GM18519 (cell line): ENCODE data around the gene C11orf52.
"Not testable (repeated sequence)": the region's sequence is repeated elsewhere in the genome, so short reads cannot be mapped to it uniquely, and the experiment has no call there.

Source experiments
- ATAC-seq: cut with Tn5 transposase; IDR thresholded peaks from one replicate; pipeline ENCODE4 v1.9.1; 2021; ENCODE audit warnings: mild to moderate bottlenecking, moderate library complexity; ENCODE audit not compliant: unreplicated experiment, low FRiP score

Gene C11orf52

DNA sequence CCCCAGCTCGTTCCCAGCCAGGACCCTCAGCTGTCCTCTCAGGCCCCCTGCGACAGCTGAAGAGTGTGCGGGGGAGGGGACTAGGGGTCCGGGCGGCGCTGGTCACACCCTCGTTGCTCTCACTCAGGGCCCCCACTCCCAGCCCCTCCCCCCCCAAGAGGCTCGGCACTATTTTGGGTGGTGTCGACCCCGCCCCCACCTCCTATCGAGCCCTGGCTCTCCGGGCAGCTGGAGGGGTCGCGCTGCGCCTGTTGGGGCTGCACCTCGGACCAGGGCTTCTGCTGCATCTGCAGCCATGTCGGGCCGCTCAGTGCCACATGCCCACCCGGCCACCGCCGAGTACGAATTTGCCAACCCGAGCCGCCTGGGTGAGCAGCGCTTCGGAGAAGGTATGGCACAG lies 6.2 kb upstream of the C11orf52 start, which contains the start of gene HSPB2:
Gene HSPB2, plus strand, starts transcription at position 200 of the 400 bp plus-strand sequence. Its CDS starts 96 bp downstream, at position 296.
- ATAC-seq = no peak

DNA sequence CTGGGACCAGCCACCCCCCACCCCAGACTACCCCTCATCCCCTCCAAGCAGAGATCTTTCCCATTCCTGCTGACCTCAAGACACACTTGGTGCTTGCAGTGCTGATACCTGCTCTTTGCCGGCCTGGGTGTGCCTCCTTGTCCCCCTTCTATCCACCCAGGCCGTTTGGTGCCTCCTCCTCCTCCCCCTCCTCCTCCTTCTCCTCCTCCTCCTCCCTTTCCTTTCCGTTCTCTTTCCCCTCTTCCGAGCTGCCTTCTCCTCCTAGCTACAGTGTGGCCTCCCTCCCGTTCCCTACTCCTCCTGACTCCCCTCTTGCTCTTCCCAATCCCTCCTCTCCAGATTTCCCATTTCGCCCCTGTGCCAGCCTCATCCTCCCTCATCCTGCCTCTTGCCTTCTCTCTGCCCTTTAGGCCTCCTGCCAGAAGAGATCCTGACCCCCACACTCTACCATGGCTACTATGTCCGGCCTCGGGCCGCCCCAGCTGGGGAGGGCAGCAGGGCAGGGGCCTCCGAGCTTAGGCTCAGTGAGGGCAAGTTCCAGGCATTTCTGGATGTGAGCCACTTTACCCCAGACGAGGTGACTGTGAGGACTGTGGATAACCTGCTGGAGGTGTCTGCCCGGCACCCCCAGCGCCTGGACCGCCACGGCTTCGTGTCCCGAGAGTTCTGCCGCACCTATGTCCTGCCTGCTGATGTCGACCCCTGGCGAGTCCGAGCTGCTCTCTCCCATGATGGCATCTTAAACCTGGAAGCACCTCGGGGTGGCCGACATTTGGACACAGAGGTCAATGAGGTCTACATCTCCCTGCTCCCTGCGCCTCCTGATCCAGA lies 5.5 kb upstream of the C11orf52 start:
- ATAC-seq = no peak

DNA sequence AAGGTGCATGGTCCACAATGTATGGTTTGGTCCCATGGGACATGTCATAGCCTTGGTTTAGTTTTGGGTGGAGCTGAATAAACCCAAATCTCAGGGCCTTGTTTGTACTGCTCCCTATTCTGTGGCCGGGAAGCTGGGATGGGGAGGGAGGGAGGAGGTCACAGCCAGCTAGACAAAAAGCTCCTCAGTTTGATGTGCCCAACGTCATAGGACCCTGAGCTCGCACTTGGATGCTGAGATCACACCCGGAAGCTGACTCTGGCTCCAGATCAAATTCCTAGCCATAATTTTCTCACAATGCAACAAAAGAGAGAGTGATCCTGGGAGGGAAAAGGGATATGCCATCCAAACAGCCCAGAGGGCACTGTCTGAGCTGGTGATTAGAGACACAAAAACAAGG lies 4.7 kb upstream of the C11orf52 start:
- ATAC-seq = no peak

DNA sequence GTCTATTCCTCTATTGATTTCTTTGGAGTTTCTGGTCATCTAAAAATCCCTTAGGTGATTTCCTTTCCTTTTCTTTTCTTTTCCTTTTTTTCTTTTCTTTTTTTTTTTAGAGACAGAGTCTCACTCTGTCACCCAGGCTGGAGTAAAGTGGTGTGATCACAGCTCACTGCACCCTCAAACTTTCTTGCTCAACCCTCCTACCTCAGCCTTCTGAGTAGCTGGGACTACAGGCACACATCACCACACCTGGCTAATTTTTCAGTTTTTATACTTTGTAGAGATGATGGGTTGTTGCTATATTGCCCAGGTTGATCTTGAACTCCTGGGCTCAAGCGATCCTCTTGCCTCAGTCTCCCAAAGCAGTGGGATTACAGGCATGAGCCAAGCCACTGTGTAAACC lies 1.9 kb upstream of the C11orf52 start:
- no peak for ATAC-seq

DNA sequence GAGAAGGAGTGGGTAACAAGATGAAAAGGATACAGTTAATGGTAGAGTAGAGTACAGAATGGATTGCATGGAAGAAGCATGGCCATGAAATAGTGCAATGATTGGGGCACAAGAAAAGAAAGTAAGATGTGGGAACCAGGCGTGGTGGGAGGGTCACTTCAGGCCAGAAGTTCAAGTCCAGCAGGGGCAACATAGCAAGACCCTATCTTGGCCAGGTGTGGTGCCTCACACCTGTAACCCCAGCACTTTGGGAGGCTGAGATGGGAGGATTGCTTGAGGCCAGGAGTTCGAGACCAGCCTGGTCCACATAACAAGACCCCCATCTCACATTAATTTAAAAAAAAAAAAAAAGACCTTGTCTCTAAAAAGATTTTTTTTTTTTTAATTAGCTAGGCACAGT lies 1.4 kb upstream of the C11orf52 start:
- no peak for ATAC-seq

DNA sequence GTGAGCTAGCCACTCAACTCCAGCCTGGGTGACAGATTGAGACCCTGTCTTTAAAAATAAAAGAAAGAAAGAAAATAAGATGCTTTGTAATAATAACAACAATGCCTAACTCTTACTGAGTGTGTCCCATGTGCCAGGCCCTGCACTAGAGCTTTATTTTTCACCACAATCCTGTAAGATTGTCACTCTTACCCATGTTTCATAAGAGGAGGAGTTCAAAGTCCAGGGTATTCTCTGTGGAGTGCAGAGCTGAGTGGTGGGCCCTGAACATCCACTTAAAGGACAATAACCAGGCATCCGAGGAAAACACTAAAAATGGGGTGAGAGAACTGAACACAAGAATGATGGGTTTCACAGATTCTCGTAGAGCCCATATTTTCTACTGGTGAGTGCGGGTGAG lies 925 bp upstream of the C11orf52 start:
- ATAC-seq = no peak

DNA sequence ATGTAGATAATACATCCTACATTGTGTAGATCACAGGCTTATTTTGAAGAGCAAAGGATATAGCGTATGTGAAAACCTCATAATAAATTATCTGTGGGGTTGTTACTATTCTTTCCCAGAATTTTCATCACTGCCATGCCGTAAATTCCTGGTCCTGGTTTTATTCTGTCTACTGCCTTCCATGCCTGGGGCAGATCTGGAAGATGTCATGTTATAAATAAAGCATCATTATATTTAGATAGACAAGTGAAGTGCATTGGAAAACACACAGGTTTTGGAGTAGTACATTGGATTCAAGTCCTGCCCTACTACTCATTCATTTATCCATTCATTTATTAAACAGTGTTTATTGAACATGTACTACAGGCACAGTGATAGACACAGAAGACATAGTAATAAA lies 2.2 kb downstream of the C11orf52 start:
- no peak for ATAC-seq

DNA sequence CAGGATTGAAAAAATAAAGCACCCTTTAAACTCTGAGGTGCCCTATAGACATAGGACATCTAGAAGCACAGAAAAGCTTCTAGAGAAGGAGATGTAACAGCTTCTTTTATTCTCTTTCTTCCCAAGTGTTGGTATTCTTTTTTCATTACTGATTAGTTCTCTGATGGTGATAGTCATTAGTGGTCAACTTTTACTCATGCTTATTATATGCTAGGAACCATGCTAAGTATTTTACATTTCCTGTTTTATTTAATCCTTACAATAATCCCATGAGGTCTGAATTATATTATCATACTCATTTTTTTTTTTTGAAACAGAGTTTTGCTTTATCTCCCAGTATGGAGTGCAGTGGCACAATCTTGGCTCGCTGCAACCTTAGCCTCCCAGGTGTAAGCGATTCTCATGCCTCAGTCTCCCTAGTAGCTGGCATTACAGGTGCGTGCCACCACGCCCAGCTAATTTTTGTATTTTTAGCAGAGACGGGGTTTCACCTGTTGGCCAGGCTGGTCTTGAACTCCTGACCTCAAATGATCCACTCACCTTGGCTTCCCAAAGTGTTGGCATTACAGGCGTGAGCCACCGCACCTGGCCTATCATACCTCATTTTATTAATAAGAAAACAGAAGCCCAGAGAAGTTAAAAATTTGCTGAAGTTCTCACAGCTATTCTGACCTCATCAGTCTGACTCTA lies 3.0 kb downstream of the C11orf52 start:
- ATAC-seq = no peak

DNA sequence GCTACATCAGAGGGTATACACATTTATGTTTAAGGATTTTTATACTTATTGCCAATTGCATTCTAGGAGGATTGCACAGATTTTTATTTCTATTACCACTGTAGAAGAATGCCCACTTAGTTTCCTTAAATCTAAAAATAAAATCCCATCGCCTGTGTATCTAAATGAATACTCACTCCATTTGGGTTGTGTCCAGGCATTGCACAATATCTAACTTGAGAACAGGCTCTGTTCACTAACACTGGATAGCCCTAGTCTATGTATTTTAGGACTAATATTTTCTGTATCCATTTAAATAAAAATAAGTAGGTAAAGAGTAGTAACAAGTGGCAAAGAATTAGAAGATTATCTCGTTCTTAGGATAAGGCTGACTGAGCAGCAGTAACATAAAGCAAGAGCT lies 4.1 kb downstream of the C11orf52 start:
- ATAC-seq = no peak

DNA sequence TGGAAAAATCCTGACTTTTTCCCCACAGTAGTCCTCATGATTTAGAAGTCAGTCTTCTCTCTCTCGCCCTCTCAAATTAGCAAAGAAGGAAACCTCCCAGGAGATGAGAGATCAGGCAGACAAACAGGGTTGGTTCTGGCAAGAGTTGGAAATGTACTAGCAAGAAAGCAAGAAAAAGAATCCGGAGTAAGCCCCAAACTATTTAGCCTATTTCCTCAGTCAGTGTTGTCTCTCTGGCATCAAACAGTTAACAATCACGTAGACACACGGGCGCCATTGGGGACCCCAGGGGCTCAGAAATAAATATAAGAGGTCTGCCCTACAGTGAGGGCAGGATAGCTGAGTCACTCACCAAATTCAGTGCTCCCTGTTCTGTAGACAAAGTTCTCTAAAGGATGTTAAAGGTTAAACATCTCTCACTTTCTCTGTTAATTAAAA lies 4.7 kb downstream of the C11orf52 start:
- no peak for ATAC-seq

DNA sequence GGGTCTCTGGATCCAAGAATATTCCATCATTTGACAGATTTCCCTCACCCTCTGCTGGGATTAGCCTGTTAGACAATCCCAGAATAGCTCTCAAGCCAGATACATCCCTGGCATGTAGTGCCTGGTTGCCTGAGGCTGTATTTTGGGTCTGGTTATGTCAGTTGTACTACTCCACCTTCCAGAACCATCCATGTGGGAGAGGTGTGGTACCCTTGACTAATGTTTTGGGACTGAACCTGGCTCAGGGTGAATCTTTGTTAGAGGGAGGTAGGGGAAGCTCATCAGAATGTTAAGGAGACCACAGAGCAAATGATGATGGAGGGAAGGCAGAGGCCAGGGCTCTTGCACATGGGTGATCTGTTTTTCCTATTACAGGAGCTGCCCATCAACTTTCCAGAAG lies 5.2 kb downstream of the C11orf52 start:
- no peak for ATAC-seq

DNA sequence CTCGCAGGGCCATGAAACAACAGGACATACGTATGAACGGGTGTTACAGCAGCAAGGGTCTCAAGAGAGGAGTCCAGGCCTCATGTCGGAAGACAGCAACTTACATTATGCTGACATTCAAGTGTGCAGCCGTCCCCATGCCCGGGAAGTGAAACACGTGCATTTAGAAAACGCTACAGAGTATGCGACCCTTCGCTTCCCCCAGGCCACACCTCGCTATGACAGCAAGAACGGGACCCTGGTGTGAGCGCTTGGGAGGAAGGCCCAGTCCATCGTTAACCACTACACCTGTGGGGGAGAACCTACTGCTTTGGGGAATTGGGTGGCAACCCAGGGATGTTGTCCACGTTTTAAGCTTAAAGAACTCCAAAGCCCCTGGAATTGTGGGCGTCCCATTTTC lies 7.2 kb downstream of the C11orf52 start:
- no peak for ATAC-seq

DNA sequence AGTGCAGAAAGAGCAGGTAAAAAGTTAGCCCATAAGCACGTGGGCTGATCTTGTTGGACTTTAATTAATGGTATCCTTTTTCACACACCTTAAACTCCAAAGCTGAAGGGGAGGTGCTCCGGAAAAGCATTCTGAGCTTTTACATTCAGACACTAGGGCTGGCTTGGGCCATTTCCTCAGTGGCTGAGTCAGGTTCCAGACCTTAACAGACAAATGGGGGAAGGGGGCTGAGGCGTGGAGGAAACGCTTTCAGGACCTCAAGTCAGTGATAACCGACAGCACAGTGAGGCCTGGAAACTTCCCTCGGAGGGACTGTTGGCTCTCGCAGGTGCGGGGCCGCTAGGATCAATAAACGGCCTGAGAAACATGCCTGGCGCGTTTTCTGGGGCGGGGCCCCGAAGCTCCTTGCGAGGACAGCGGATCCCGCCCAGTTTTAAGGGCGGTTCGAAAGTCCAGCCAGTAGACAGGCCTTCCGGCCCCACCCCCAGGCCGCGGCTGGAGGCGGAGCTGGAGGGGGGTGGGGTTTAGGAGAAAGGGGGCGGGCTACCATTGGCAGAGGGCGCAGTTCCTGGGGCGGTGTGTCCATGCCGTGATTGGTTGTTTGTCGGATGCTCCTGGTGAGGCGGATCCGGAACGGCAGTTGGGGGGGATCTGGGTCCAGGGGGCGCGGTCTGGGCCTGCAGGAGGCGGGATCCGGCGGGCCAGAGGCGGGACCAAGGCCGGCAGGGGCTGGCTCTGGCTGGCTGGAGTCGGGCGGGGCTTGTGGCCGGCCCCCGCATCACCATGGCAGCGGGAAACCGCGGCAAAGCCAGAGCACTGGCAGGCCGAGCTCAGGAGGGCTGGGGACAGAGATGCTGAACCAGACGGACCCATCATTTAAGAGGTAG lies 8.0 kb downstream of the C11orf52 start:
- peak; percentile 87 for ATAC-seq

DNA sequence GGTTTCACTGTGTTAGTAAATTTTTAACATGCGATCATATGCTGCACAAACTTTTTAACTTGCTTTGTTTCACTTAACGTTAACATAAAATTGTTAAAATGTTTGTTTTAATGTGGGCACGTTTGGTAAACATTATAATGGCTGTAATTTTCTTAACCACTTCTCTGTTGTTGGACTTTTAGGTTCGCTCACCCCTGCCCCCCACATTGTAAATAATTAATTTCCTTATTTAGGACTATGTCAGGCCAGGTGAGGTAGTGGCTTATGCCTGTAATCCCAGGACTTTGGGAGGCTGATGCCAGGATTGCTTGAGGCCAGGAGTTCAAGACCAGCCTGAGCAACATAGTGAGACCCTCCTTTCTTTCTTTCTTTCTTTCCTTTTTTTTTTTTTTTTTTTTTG lies 11.8 kb downstream of the C11orf52 start:
- no peak for ATAC-seq

DNA sequence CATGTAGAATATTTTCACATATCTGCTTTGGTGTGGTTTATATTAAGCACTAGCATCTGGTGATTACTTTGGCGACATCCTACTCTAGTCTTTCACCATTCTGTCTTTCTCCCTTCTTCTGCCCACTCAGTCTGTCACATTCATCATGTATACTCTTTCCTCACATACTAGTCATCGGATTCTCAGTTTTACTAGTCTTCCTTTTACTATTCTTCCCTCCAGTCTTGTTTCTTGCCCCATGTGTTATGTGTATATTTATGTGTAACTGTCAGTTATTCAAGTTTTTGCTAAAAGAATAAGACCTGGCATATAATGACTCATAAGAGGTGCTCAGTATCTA lies 13.9 kb downstream of the C11orf52 start:
- ATAC-seq = no peak

DNA sequence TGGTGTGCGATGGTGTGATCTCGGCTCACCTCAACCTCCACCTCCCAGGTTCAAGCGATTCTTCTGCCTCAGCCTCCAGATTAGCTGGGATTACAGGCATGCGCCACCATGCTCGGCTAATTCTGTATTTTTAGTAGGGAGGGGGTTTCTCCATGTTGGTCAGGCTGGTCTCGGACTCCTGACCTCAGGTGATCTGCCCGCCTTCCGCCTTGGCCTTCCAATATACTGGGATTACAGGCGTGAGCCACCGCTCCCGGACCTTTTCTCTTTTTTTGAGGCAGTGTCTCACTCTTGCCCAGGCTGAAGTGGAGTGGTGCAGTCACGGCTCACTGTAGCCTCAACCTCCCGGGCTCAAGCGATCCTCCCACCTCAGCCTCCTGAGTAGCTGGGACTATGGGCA lies 14.5 kb downstream of the C11orf52 start:
- ATAC-seq = not testable (repeated sequence)

DNA sequence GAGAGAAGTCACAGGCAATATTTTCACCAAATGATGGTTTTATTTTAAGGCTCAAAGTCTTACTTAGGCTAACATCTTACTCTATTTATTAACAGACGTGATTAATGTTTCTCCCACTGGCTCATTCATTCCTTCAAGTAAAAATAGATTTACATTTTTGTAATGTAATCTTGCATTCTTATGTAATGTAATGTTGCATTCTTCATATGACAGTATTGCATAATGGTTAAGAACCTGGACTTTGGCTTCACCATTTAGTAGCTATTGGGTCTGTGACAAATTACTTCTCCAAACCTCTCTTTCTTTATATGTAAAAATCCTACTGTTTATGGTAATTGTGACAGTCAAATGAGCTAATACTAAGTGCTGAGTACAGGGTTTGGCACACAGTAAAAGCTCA lies 15.2 kb downstream of the C11orf52 start:
- no peak for ATAC-seq

DNA sequence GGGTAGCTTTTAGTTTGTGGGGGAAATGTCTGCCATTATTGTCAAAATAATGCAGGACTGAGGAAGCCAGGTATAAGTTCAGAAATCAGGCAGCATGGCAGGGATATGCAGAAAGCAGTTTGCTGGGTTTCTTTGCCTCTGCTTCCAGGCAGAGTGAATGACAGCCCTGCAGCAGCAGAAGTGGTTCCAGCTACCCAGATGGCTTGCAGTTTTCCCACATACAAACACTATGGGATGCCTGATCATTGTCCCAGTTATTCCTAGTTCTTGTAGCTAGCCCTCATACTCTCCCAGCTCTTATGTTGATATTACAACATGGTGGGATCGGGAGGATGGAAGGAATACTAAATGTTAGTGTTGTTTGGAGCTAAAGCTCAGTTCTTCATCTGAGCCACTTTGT lies 15.6 kb downstream of the C11orf52 start:
- ATAC-seq = no peak

DNA sequence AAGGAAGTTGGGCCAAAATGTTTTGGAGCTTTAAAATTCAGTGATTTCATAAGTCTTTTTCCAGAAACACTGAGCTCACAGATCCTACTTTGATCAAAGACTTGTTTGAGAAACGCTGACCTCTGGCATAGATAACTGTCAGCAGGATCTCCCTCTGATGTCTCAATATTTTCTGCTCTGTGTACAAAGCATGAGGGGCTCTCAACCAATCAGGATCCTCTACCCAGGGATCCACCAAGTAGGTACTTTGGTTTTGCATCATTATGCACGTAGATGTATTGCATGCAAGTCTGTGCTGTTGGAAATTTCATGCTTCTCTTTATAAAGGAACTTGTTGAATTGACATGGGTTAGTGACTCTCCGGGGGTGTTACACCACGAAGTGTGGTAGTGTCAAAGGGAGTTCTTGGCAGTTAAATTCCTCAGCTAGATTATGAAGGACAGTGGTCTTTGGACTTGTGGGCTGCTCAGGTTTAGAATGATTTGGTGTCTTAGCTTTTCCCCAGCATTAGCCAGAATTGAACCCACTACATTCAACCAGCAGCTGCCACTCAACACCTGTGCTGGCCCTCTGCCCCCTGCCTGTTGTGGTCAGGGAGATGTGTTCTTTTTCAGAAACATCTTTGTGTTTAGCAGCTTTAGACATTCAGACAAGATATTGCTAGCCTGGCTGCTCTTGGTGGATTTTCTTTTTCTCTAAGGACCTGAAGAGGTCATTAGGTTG lies 16.8 kb downstream of the C11orf52 start:
- no peak for ATAC-seq

DNA sequence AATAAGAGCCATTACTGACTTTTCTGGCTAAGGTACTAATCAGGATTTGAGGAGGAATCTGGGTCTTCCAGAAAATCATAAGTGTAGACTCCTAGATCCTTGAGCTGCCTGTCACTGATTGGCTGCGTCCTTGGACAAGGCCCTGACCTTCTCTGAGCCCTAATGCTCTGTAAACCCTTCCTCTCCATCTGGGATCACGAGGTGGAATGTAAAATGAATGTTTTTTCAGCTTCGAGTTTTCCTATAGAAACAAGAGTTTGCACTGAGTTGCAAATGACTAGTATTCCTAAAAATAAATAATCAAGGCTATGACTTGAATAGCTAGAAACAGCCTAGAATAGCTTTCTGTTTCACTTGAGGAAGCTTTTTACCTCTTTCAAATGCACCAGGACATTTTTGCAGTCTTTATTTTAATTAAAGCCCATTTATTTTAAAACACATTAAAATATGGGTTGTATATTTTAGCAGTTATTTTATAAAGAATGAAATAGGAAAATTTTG lies 17.4 kb downstream of the C11orf52 start:
- ATAC-seq = no peak
